Measurements from ENCODE around the gene OCIAD1.

GRCh38 chr4:48804584-48805301, 26.1 kb upstream of the OCIAD1 start:
- TF ChIP-seq CTCF (IDR thresholded peaks at IDR 0.05; ENCODE audit: low read length) (no peak), EZH2 (optimal IDR thresholded peaks at IDR 0.05; ENCODE audit: low read depth, low read length) (no peak)
